Right lobe of liver (tissue), 6 donors: ENCODE data around the gene MDFIC2. TPM values are rescaled to one million over a fixed set of nuclear protein-coding genes. Genes with fewer than 3 reads are reported as not detected.

ENCODE experiments used
- ATAC-seq, 4 donors: fragments of 200-7000 bp; cut with Tn5 transposase; one replicate each; pipeline ENCODE4 v1.9.1; 2020; ENCODE audit warnings: mild to moderate bottlenecking in 4 of 4, moderate library complexity in 4 of 4
- DNase-seq, 3 donors: peaks; one replicate each; pipeline ENCODE4 v3.0.0-alpha.2; 2020
- H3K27ac ChIP-seq, 3 donors: fragments of 200-600 bp; one replicate each; pipeline ENCODE4 v1.8.0; 2022
- H3K27me3 ChIP-seq, 2 donors: fragments of 200-600 bp; one replicate each; pipeline ENCODE4 v1.8.0; 2022
- H3K36me3 ChIP-seq, 4 donors: fragments of 200-600 bp; sonication (generic) in 1 of 4; one replicate each; pipeline versions ENCODE4 v1.5.1 to v1.8.0; 2017 to 2022; ENCODE audit warnings: control low read depth in 1 of 4
- H3K4me1 ChIP-seq, 4 donors: fragments of 200-600 bp; sonication (generic) in 1 of 4; one replicate each; pipeline versions ENCODE4 v1.5.1 to v1.8.0; 2017 to 2022; ENCODE audit warnings: control low read depth in 1 of 4
- H3K4me3 ChIP-seq, 3 donors: fragments of 200-600 bp; one replicate each; pipeline ENCODE4 v1.8.0; 2022
- H3K9me3 ChIP-seq, 4 donors: fragments of 200-600 bp; sonication (generic) in 1 of 4; one replicate each; pipeline versions ENCODE4 v1.5.1 to v1.8.0; 2017 to 2022; ENCODE audit warnings: control low read depth in 1 of 4
- CTCF ChIP-seq, 4 donors: fragments of 200-600 bp in 3 of 4; fragments of 450-650 bp in 1 of 4; IDR thresholded peaks; one replicate each; pipeline versions ENCODE4 v1.5.1 to v1.8.0; 2016 to 2022; ENCODE audit warnings: antibody characterized with exemption in 4 of 4, mild to moderate bottlenecking in 2 of 4
- POLR2A ChIP-seq: fragments of 450-650 bp; IDR thresholded peaks from one replicate; pipeline ENCODE4 v1.6.1; 2017; ENCODE audit warnings: antibody characterized with exemption, mild to moderate bottlenecking
- WGBS: methylation state at CpG from one replicate; pipeline ENCODE4 v1.1.6; 2018; ENCODE audit warnings: low coverage, low lambda C conversion rate; ENCODE audit not compliant: insufficient coverage; ENCODE audit errors: missing lambda C conversion rate; 5-methylcytosine and 5-hydroxymethylcytosine counted together
- intact Hi-C, 2 donors: fragments of 100-400 bp; cut with DNase I; formaldehyde crosslinking; loops; one replicate each; pipeline versions ENCODE4 v1.11.2 to v1.14.1; 2022
- total RNA-seq, 6 experiments: library from RNA; depleted of rRNA in 2 of 6; stranded (reverse); fragments of >200 nt in 2 of 6; fragmentation: NEBNext Ultra II Directional in 3 of 6; extraction: Animal tissue kit (Norgen Biotek cat#: 25700) in 3 of 6; gene quantifications; one replicate each; pipeline versions ENCODE4 v1.1.0 to v1.2.4, GENCODE V29; 2016 to 2023
- donor health status: DM: no; HTN: yes; CAD: no.
- donor health status: DM: no; HTN: no; CAD: no.
- donor health status: DM: no; HTN: no; CAD: no.
- donor health status: DM: no; HTN: yes; CAD: no.
- donor health status: DM: no; HTN: yes; CAD: no.

The MDFIC2 gene
- total RNA-seq, 6 experiments from 2014 or later, result not detected

- ATAC-seq (no peak), DNase-seq (no peak)
- H3K4me3 ChIP-seq, result no peak overlapping the region
- 72% methylated on average over 5 of the region's 5 CpGs for WGBS
- intact Hi-C loops, result no loop called here
- H3K9me3 ChIP-seq, result no peaks in the 10 kb centered on the region
- no peaks in the 10 kb centered on the region for H3K27me3 ChIP-seq
- TF ChIP-seq CTCF (IDR thresholded peaks at IDR 0.05), result no peak
- TF ChIP-seq POLR2A, result no peak
- H3K27ac ChIP-seq, result no peak overlapping the region
- no peaks in the 10 kb centered on the region for H3K4me1 ChIP-seq
- no peaks in the 10 kb centered on the region for H3K36me3 ChIP-seq
Observed at GRCh38 chr3:70233112-70233511, 79.3 kb downstream of the MDFIC2 start.

GRCh38 chr3:70231266-70231701, 81.2 kb downstream of the MDFIC2 start:
- 68% methylated on average over 14 of the region's 15 CpGs for WGBS
- DNase-seq (no peak), ATAC-seq (no peak)
- TF ChIP-seq CTCF (IDR thresholded peaks at IDR 0.05), result no peak
- TF ChIP-seq POLR2A, result no peak
- Histone ChIP-seq H3K27ac (no peak overlapping the region), H3K36me3 (no peaks in the 10 kb centered on the region), H3K9me3 (no peaks in the 10 kb centered on the region), H3K27me3 (no peaks in the 10 kb centered on the region), H3K4me3 (no peak overlapping the region), H3K4me1 (no peaks in the 10 kb centered on the region)
- intact Hi-C loops, result no loop called here

GRCh38 chr3:70227437-70227836, 85.0 kb downstream of the MDFIC2 start:
- DNase-seq, result no peak
- Histone ChIP-seq H3K27ac (no peak overlapping the region), H3K4me3 (no peak overlapping the region), H3K4me1 (no peaks in the 10 kb centered on the region), H3K9me3 (peaks cover 0 to 2% (median 0%) of the 10 kb centered on the region in 4 donors), H3K36me3 (no peaks in the 10 kb centered on the region), H3K27me3 (no peaks in the 10 kb centered on the region)
- no peak for TF ChIP-seq CTCF (IDR thresholded peaks at IDR 0.05)
- TF ChIP-seq POLR2A, result no peak
- intact Hi-C loops, result no loop called here
- WGBS, result 43% methylated on average over 3 of the region's 3 CpGs
- no peak for ATAC-seq

- Histone ChIP-seq H3K27ac (no peak overlapping the region), H3K4me1 (no peaks in the 10 kb centered on the region), H3K27me3 (no peaks in the 10 kb centered on the region), H3K36me3 (no peaks in the 10 kb centered on the region), H3K9me3 (peaks cover 0 to 2% (median 0%) of the 10 kb centered on the region in 4 donors), H3K4me3 (no peak overlapping the region)
- 66% methylated on average over 3 of the region's 3 CpGs for WGBS
- intact Hi-C loops, result no loop called here
- ATAC-seq (no peak), DNase-seq (no peak)
- TF ChIP-seq POLR2A (no peak), CTCF (IDR thresholded peaks at IDR 0.05) (no peak)
Observed at GRCh38 chr3:70225146-70225545, 87.3 kb downstream of the MDFIC2 start.

- intact Hi-C loops, result no loop called here
- ATAC-seq (no peak), DNase-seq (no peak)
- WGBS, result 41% methylated on average over 5 of the region's 5 CpGs
- Histone ChIP-seq H3K36me3 (no peaks in the 10 kb centered on the region), H3K27ac (no peak overlapping the region), H3K27me3 (no peaks in the 10 kb centered on the region), H3K9me3 (peaks cover 0 to 2% (median 0%) of the 10 kb centered on the region in 4 donors), H3K4me3 (no peak overlapping the region), H3K4me1 (no peaks in the 10 kb centered on the region)
- TF ChIP-seq POLR2A (no peak), CTCF (IDR thresholded peaks at IDR 0.05) (no peak)
Observed at GRCh38 chr3:70224337-70224736, 88.1 kb downstream of the MDFIC2 start.
